ENCODE measurements around the gene GNGT2.

DNA sequence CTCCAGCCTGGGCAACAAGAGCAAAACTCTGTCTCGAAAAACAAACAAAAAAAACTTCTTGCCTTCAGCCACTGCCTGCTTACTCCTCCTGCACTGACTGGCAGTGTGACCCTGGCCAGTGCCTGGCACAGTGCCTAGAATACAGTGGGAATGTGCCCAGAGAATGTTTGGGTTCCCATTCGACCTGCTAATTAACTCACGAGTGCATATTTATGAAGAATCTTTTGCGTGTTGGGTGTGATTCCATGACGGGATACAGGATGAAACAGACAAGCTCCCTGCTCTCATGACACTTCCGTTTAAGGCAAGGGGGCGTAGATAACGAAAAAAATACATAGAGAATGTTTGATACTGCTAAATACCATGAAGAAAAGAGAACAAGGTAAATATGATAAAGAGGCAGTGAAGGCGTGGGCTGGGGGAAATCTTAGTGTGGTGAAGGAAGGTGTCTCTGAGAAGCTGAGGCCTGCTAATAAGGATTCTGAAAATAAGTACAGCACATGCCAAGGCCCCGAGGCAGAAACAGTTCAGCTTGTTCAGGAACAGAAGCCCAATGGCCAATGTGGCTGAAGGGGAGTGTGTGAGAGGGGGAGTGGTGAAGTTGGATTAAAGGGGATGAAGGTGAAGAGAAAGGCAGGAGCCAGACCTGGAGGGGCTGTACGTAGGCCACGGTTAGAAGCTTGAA, 4.4 kb upstream of the GNGT2 start:
- TF ChIP-seq POLR2A (IDR thresholded peaks at IDR 0.05; ENCODE audit: low read depth, low read length), result no peak
- no peak for TF ChIP-seq POLR2AphosphoS5 (IDR thresholded peaks at IDR 0.05; ENCODE audit: low read depth, low read length)
- TF ChIP-seq PAX5 (IDR thresholded peaks at IDR 0.05; ENCODE audit: insufficient read depth, low read length, severe bottlenecking), result no peak
